GM08714 (cell line): Measurements from ENCODE around the gene MLLT10.

Experiments used
- H3K4me3 ChIP-seq: fragments of 200-500 bp; sonication (Bioruptor generic); 2 replicates; pipeline ENCODE4 v1.5.1; 2014; ENCODE audit warnings: mild to moderate bottlenecking, low read length, inconsistent platforms
- ZNF274 ChIP-seq: IDR thresholded peaks from 2 replicates; pipeline ENCODE4 v1.6.1; 2012; ENCODE audit warnings: mild to moderate bottlenecking, low read depth, low read length

MLLT10 gene

GRCh38 chr10:21757185-21757901, 223.3 kb downstream of the MLLT10 start:
- H3K4me3 ChIP-seq = no peak overlapping the region
- no peak for TF ChIP-seq ZNF274

GRCh38 chr10:21758239-21758638, 224.2 kb downstream of the MLLT10 start:
- no peak for TF ChIP-seq ZNF274
- no peak overlapping the region for H3K4me3 ChIP-seq

- TF ChIP-seq ZNF274 = no peak
- no peak overlapping the region for H3K4me3 ChIP-seq
Measured at GRCh38 chr10:21758696-21759095, 224.7 kb downstream of the MLLT10 start.

- TF ChIP-seq ZNF274 = no peak
- no peak overlapping the region for H3K4me3 ChIP-seq
Measured at GRCh38 chr10:21759232-21759631, 225.2 kb downstream of the MLLT10 start.

GRCh38 chr10:21760332-21760731, 226.3 kb downstream of the MLLT10 start:
- TF ChIP-seq ZNF274 = no peak
- H3K4me3 ChIP-seq = no peak overlapping the region

- no peak for TF ChIP-seq ZNF274
- no peak overlapping the region for H3K4me3 ChIP-seq
Measured at GRCh38 chr10:21764466-21765189, 230.6 kb downstream of the MLLT10 start.

- H3K4me3 ChIP-seq = no peak overlapping the region
- TF ChIP-seq ZNF274 = no peak
Measured at GRCh38 chr10:21769041-21769440, 235.0 kb downstream of the MLLT10 start.

GRCh38 chr10:21771219-21771618, 237.2 kb downstream of the MLLT10 start:
- TF ChIP-seq ZNF274 = no peak
- no peak overlapping the region for H3K4me3 ChIP-seq

GRCh38 chr10:21776883-21777282, 242.9 kb downstream of the MLLT10 start:
- TF ChIP-seq ZNF274 = no peak
- H3K4me3 ChIP-seq = no peak overlapping the region

- H3K4me3 ChIP-seq = no peak overlapping the region
- TF ChIP-seq ZNF274 = no peak
Measured at GRCh38 chr10:21791276-21791675, 257.2 kb downstream of the MLLT10 start.
